Measurements from ENCODE around the gene PLCD3. TPM values are rescaled to one million over a fixed set of nuclear protein-coding genes. Genes with fewer than 3 reads are reported as not detected.

The PLCD3 gene
- total and polyA plus RNA-seq, 10 of the 15 experiments (the other 5 are each of a cell fraction or from before 2014, with no cell fraction given), result 0.02 to 1.6 (median 0.44) TPM

- intact Hi-C loops (cut with micrococcal nuclease; ENCODE audit: unreplicated experiment), result no loop called here
- Histone ChIP-seq H4K20me1 (ENCODE audit: control insufficient read depth, insufficient read depth) (no peaks in the 10 kb centered on the region), H3K27me3 (replicated peaks in 1 of 2; ENCODE audit: control insufficient read depth in 2 of 2, insufficient read depth in 2 of 2, low read length in 1 of 2) (no peaks in the 10 kb centered on the region), H3K27ac (ENCODE audit: control insufficient read depth, insufficient read depth) (no peak overlapping the region), H3K9ac (ENCODE audit: control insufficient read depth, insufficient read depth, low read length) (0 out of 2 replicates have a peak overlapping the region, but pooled peaks have one; percentile 85), H3K4me1 (ENCODE audit: control insufficient read depth, insufficient read depth, low read length) (peaks cover 8% of the 10 kb centered on the region), H3K4me3 (0 out of 2 replicates have a peak overlapping the region, but pooled peaks have one; percentile 27), H2AFZ (ENCODE audit: control insufficient read depth, low read depth, low read length) (no peak overlapping the region), H3K4me2 (ENCODE audit: control insufficient read depth, insufficient read depth) (peak overlapping the region; percentile 99), H3K79me2 (ENCODE audit: control insufficient read depth, insufficient read depth, low read length) (peaks cover 4% of the 10 kb centered on the region), H3K9me3 (replicated peaks; ENCODE audit: control insufficient read depth, insufficient read depth, low read length) (no peaks in the 10 kb centered on the region), H3K36me3 (ENCODE audit: control insufficient read depth in 2 of 2, insufficient read depth in 2 of 2, low read length in 1 of 2) (no peaks in the 10 kb centered on the region)
- BruUV-seq (replicated peaks), result no TSS peak
- ChIA-PET POLR2A (interaction anchor here (0.6 to 1.5 kb wide), 3 partner anchors 8 to 20 kb away, joined by 3 to 5 read pairs (median 3); no protein-coding TSS in a partner anchor), RAD21 (ENCODE audit: unreplicated experiment) (interaction anchor here (1.5 to 3.2 kb wide), 3 partner anchors 13 to 89 kb away, joined by 8 to 121 read pairs (median 108); partner anchors contain the start of gene HEXIM1), SMC1A (ENCODE audit: uncharacterized antibody, unreplicated experiment) (interaction anchor here (2.1 to 3.4 kb wide), 3 partner anchors 13 to 82 kb away, joined by 13 to 81 read pairs (median 72); partner anchors contain the start of gene HEXIM1), CTCF (interaction anchor here (2.1 to 8.1 kb wide), 5 partner anchors 12 to 98 kb away, joined by 8 to 291 read pairs (median 58); partner anchors contain the start of genes HEXIM1 and HEXIM2)
- FAIRE-seq, result no peak
- no peak for ATAC-seq
- WGBS (ENCODE audit: insufficient coverage, insufficient replicate concordance, low lambda C conversion rate, missing lambda C conversion rate), result 67% methylated on average over 12 of the region's 12 CpGs
- TF ChIP-seq MYC (IDR thresholded peaks at IDR 0.05; ENCODE audit: insufficient read depth, insufficient read length, insufficient replicate concordance, low read length, severe bottlenecking), result no peak
- no peak for TF ChIP-seq PKNOX1 (IDR thresholded peaks at IDR 0.05)
- no peak for TF ChIP-seq JUNB (IDR thresholded peaks at IDR 0.05)
- no peak for TF ChIP-seq FOXK2 (IDR thresholded peaks at IDR 0.05)
- TF ChIP-seq ZNF207 (IDR thresholded peaks at IDR 0.05; ENCODE audit: borderline replicate concordance), result no peak
- TF ChIP-seq SREBF2 (IDR thresholded peaks at IDR 0.05; ENCODE audit: low read length), result no peak
- TF ChIP-seq BCL11A (IDR thresholded peaks at IDR 0.05; ENCODE audit: low read depth, low read length), result no peak
- TF ChIP-seq IRF4 (IDR thresholded peaks at IDR 0.05; ENCODE audit: low read depth, low read length), result no peak
- in situ Hi-C loops (cut with MboI), result loop anchor here (5.0 kb wide), 1 partner anchor 60 kb away; no protein-coding TSS in a partner anchor
- DNase-seq (ENCODE audit: low read depth, low spot score), result no peak
Measured at GRCh38 chr17:45136846-45137560, 4.7 kb upstream of the PLCD3 start.
